Loucy (cell line): ENCODE measurements around the gene NOXO1.

Experiments used
- CTCF ChIP-seq: fragments of 200-600 bp; sonication (generic); conservative IDR thresholded peaks from 2 replicates; pipeline ENCODE4 v1.5.1; 2014; ENCODE audit warnings: mild to moderate bottlenecking, antibody characterized with exemption, low read length
- EZH2phosphoT487 ChIP-seq: fragments of 200-600 bp; IDR thresholded peaks from 2 replicates; pipeline ENCODE4 v1.6.1; 2018; ENCODE audit warnings: antibody characterized with exemption, mild to moderate bottlenecking, moderate library complexity, borderline replicate concordance

- no peak for TF ChIP-seq CTCF
- TF ChIP-seq EZH2phosphoT487 = no peak
These were observed 52.2 kb downstream of the NOXO1 start for GRCh38 chr16:1929105-1929504.
